HCT116 (cell line): Measurements from ENCODE around the gene ROR2. TPM values are rescaled to one million over a fixed set of nuclear protein-coding genes. Genes with fewer than 3 reads are reported as not detected.

Source experiments
- ATAC-seq: fragments of 200-7000 bp; cut with Tn5 transposase; 2 replicates; pipeline ENCODE4 v1.9.1; 2020; ENCODE audit warnings: mild to moderate bottlenecking, moderate library complexity
- BruUV-seq: library from RNA; stranded (reverse); fragments of 400-500 nt; replicated peaks from 2 replicates; lab custom pipeline; 2021; lab: Mats Ljungman, UMichigan
- CTCF ChIA-PET: fragments of 300-600 bp; sonication (Branson Sonifier 250); formaldehyde crosslinking; loops from one replicate; lab custom pipeline; 2021; ENCODE audit warnings: antibody characterized with exemption; lab: Charles Lee
- POLR2A ChIA-PET: fragments of 300-600, 350-600 bp; sonication (Branson Sonifier 250); formaldehyde crosslinking; loops from one replicate; lab custom pipeline; 2021; ENCODE audit warnings: antibody characterized with exemption; lab: Charles Lee
- RAD21 ChIA-PET, 2 experiments: fragments of 300-600 bp; sonication (Branson Sonifier 250); formaldehyde crosslinking; loops; one replicate each; lab custom pipeline; 2023; ENCODE audit warnings: low total read pairs in 2 of 2; ENCODE audit not compliant: uncharacterized antibody in 2 of 2, unreplicated experiment in 2 of 2, low non-redundant PET in 1 of 2; lab: Charles Lee
- DNase-seq: peaks from one replicate; pipeline ENCODE4 v3.0.0-alpha.2; 2010; ENCODE audit warnings: low read depth, low spot score
- H2AFZ ChIP-seq: fragments of 200-600 bp; shearing (Covaris generic), sonication (generic); 2 replicates; pipeline ENCODE4 v1.6.1; 2017; ENCODE audit warnings: low read depth, mixed run types, mixed read lengths, antibody characterized with exemption, low read length; ENCODE audit not compliant: poor library complexity, severe bottlenecking
- H3K27ac ChIP-seq: 2 replicates; pipeline ENCODE4 v1.5.1; 2012; ENCODE audit warnings: low read depth, low read length
- H3K27me3 ChIP-seq: fragments of 200-600 bp; sonication (generic); 2 replicates; pipeline ENCODE4 v1.6.1; 2016; ENCODE audit warnings: mixed run types, low read length, mixed read lengths; ENCODE audit not compliant: insufficient read depth
- H3K36me3 ChIP-seq, 2 experiments: fragments of 200-500 bp in 1 of 2; fragments of 200-600 bp in 1 of 2; sonication (Bioruptor generic) in 1 of 2; sonication (generic) in 1 of 2; 2 replicates each; pipeline versions ENCODE4 v1.5.1 to v1.6.1; 2014 to 2016; ENCODE audit warnings: low read length in 2 of 2, inconsistent platforms in 1 of 2, mixed read lengths in 1 of 2, mixed run types in 1 of 2; ENCODE audit not compliant: insufficient read depth in 2 of 2, control insufficient read depth in 1 of 2
- H3K4me1 ChIP-seq, 2 experiments: fragments of 200-600 bp in 1 of 2; sonication (generic) in 1 of 2; 2 replicates each; pipeline versions ENCODE4 v1.5.1 to v1.6.1; 2012 to 2017; ENCODE audit warnings: low read length in 2 of 2, inconsistent platforms in 1 of 2, mild to moderate bottlenecking in 1 of 2, mixed read lengths in 1 of 2, mixed run types in 1 of 2, moderate library complexity in 1 of 2; ENCODE audit not compliant: insufficient read depth in 2 of 2, control insufficient read depth in 1 of 2
- H3K4me2 ChIP-seq: fragments of 200-600 bp; sonication (generic); 2 replicates; pipeline ENCODE4 v1.6.1; 2017; ENCODE audit warnings: mixed run types, low read length, mixed read lengths
- H3K4me3 ChIP-seq, 2 experiments: fragments of 200-600 bp in 1 of 2; sonication (generic) in 1 of 2; replicated peaks in 1 of 2; 2 replicates each; pipeline ENCODE4 v1.5.1; 2011 to 2016; ENCODE audit warnings: low read length in 2 of 2, control low read depth in 1 of 2, low read depth in 1 of 2, mild to moderate bottlenecking in 1 of 2, mixed read lengths in 1 of 2, mixed run types in 1 of 2
- H3K79me2 ChIP-seq: fragments of 200-600 bp; sonication (generic); 2 replicates; pipeline ENCODE4 v1.6.1; 2017; ENCODE audit warnings: mild to moderate bottlenecking, mixed run types, low read length, moderate library complexity, mixed read lengths; ENCODE audit not compliant: insufficient read depth
- H3K9ac ChIP-seq: fragments of 200-600 bp; sonication (generic); 2 replicates; pipeline ENCODE4 v1.6.1; 2016; ENCODE audit warnings: low read length, mixed read lengths
- H3K9me2 ChIP-seq: fragments of 200-600 bp; sonication (generic), shearing (Covaris generic); 2 replicates; pipeline ENCODE4 v1.6.1; 2017; ENCODE audit warnings: mixed run types, mild to moderate bottlenecking, moderate library complexity; ENCODE audit not compliant: insufficient read depth
- H3K9me3 ChIP-seq, 2 experiments: fragments of 200-500 bp in 1 of 2; fragments of 200-600 bp in 1 of 2; sonication (Bioruptor generic) in 1 of 2; sonication (generic) in 1 of 2; 2 replicates each; pipeline ENCODE4 v1.6.1; 2014 to 2017; ENCODE audit warnings: low read length in 2 of 2, mixed read lengths in 2 of 2, inconsistent platforms in 1 of 2, low read depth in 1 of 2, mild to moderate bottlenecking in 1 of 2, mixed run types in 1 of 2, moderate library complexity in 1 of 2; ENCODE audit not compliant: control insufficient read depth in 1 of 2, insufficient read depth in 1 of 2
- H4K20me1 ChIP-seq: fragments of 200-600 bp; sonication (generic), shearing (Covaris generic); 2 replicates; pipeline ENCODE4 v1.6.1; 2017; ENCODE audit warnings: mixed run types, mild to moderate bottlenecking, moderate library complexity; ENCODE audit not compliant: insufficient read depth
- ATF3 ChIP-seq: IDR thresholded peaks from 2 replicates; pipeline ENCODE4 v1.6.1; 2012
- CBX3 ChIP-seq: IDR thresholded peaks from 2 replicates; pipeline ENCODE4 v1.6.1; 2012; ENCODE audit warnings: low read depth
- CEBPB ChIP-seq: IDR thresholded peaks from 2 replicates; pipeline ENCODE4 v1.6.1; 2012; ENCODE audit warnings: low read depth
- EGR1 ChIP-seq: IDR thresholded peaks from 2 replicates; pipeline ENCODE4 v1.6.1; 2012; ENCODE audit warnings: low read depth
- EZH2 ChIP-seq: fragments of 200-600 bp; sonication (generic); IDR thresholded peaks from 2 replicates; pipeline ENCODE4 v1.6.1; 2017; ENCODE audit warnings: antibody characterized with exemption, mixed run types
- EZH2phosphoT487 ChIP-seq: fragments of 200-600 bp; IDR thresholded peaks from 2 replicates; pipeline ENCODE4 v1.6.1; 2018; ENCODE audit warnings: antibody characterized with exemption, borderline replicate concordance
- JUND ChIP-seq: IDR thresholded peaks from 2 replicates; pipeline ENCODE4 v1.6.1; 2012
- MAX ChIP-seq: IDR thresholded peaks from 2 replicates; pipeline ENCODE4 v1.6.1; 2012
- POLR2AphosphoS5 ChIP-seq: IDR thresholded peaks from 2 replicates; pipeline ENCODE4 v1.6.1; 2011; ENCODE audit warnings: mild to moderate bottlenecking, low read depth, low read length, moderate library complexity
- RAD21 ChIP-seq: IDR thresholded peaks from 2 replicates; pipeline ENCODE4 v1.6.1; 2012; ENCODE audit warnings: low read depth, mild to moderate bottlenecking
- SIN3A ChIP-seq: IDR thresholded peaks from 2 replicates; pipeline ENCODE4 v1.6.1; 2012; ENCODE audit warnings: low read depth
- SP1 ChIP-seq: IDR thresholded peaks from 2 replicates; pipeline ENCODE4 v1.6.1; 2012; ENCODE audit warnings: low read depth
- SRF ChIP-seq: IDR thresholded peaks from 2 replicates; pipeline ENCODE4 v1.6.1; 2012; ENCODE audit warnings: low read depth
- TCF7L2 ChIP-seq: IDR thresholded peaks from 2 replicates; pipeline ENCODE4 v1.7.0; 2011; ENCODE audit warnings: borderline replicate concordance, inconsistent platforms; ENCODE audit not compliant: insufficient read depth, insufficient read length; ENCODE audit errors: extremely low read depth
- ZBTB33 ChIP-seq: IDR thresholded peaks from 2 replicates; pipeline ENCODE4 v1.6.1; 2011; ENCODE audit warnings: mild to moderate bottlenecking, low read length, moderate library complexity; ENCODE audit not compliant: insufficient replicate concordance; ENCODE audit errors: extremely low read depth
- ZFX ChIP-seq: fragments of 450-650 bp; IDR thresholded peaks from 2 replicates; pipeline ENCODE4 v1.6.1; 2017
- intact Hi-C: fragments of 100-400 bp; cut with micrococcal nuclease; formaldehyde crosslinking; loops from 2 replicates; pipeline ENCODE4 v1.10.0; 2022
- total RNA-seq: library from RNA; stranded (reverse); gene quantifications from one replicate; pipeline ENCODE4 v1.2.1, GENCODE V29; 2021; ENCODE audit not compliant: unreplicated experiment

ROR2 gene
- total RNA-seq, 1 experiment from 2014 or later = 15.7 TPM

GRCh38 chr9:91943478-91944470 lies 6.3 kb downstream of the ROR2 start:
- Histone ChIP-seq H4K20me1 (no peaks in the 10 kb centered on the region), H3K4me1 (peaks cover 5 to 8% of the 10 kb centered on the region in 2 experiments; a peak in 3 of 4 replicates), H3K9me3 (no peaks in the 10 kb centered on the region), H3K9ac (no peak overlapping the region), H3K4me2 (no peak overlapping the region), H3K9me2 (no peaks in the 10 kb centered on the region), H3K27ac (no peak overlapping the region), H3K79me2 (peaks cover 64% of the 10 kb centered on the region), H3K36me3 (no peaks in the 10 kb centered on the region), H3K27me3 (no peaks in the 10 kb centered on the region), H3K4me3 (no peak overlapping the region), H2AFZ (no peak overlapping the region)
- ATAC-seq (no peak), DNase-seq (no peak)
- ChIA-PET RAD21 (no interaction called here), CTCF (no interaction called here), POLR2A (no interaction called here)
- TF ChIP-seq JUND (no peak), MAX (no peak), SIN3A (0 out of 2 replicates have a peak, but pooled peaks have one; percentile 4), SP1 (no peak)
- intact Hi-C loops = no loop called here
- BruUV-seq = no TSS peak

GRCh38 chr9:91942201-91942600 lies 7.8 kb downstream of the ROR2 start:
- ATAC-seq = no peak
- Histone ChIP-seq H4K20me1 (no peaks in the 10 kb centered on the region), H3K4me2 (no peak overlapping the region), H3K27me3 (no peaks in the 10 kb centered on the region), H3K27ac (no peak overlapping the region), H3K9me3 (no peaks in the 10 kb centered on the region), H3K4me3 (no peak overlapping the region), H3K36me3 (no peaks in the 10 kb centered on the region), H2AFZ (no peak overlapping the region), H3K4me1 (no peaks in the 10 kb centered on the region), H3K9me2 (no peaks in the 10 kb centered on the region), H3K79me2 (peaks cover 53% of the 10 kb centered on the region), H3K9ac (no peak overlapping the region)
- RAD21 ChIA-PET = interaction anchor here in 1 of 2 experiments (0.7 kb wide), 1 partner anchor 8 kb away, joined by 4 read pairs; no protein-coding TSS in a partner anchor
- DNase-seq = no peak
- intact Hi-C loops = no loop called here
- BruUV-seq = no TSS peak
- CTCF ChIA-PET = interaction anchor here (1.0 kb wide), 1 partner anchor 12 kb away, joined by 4 read pairs; no protein-coding TSS in a partner anchor
- POLR2A ChIA-PET = no interaction called here
- no peak for TF ChIP-seq JUND
- TF ChIP-seq CEBPB = no peak
- TF ChIP-seq EZH2phosphoT487 = no peak
- TF ChIP-seq ZFX = no peak
- TF ChIP-seq SIN3A = no peak
- no peak for TF ChIP-seq CBX3
- no peak for TF ChIP-seq EGR1
- no peak for TF ChIP-seq EZH2
- TF ChIP-seq SP1 = no peak
- TF ChIP-seq ZBTB33 = no peak
- no peak for TF ChIP-seq SRF
- no peak for TF ChIP-seq RAD21
- no peak for TF ChIP-seq POLR2AphosphoS5
- no peak for TF ChIP-seq ATF3
- no peak for TF ChIP-seq TCF7L2
